HCEC 1CT (cell line): ENCODE measurements around the gene CNTN6.

Experiments
- DNase-seq: peaks from one replicate; pipeline ENCODE4 v3.0.0-alpha.2; 2017

CNTN6 gene

GRCh38 chr3:1444195-1444594 is 351.4 kb downstream of the CNTN6 start:
- DNase-seq: no peak

- DNase-seq: no peak
Measured at GRCh38 chr3:1446531-1446930, 353.7 kb downstream of the CNTN6 start.

GRCh38 chr3:1447452-1447851 is 354.6 kb downstream of the CNTN6 start:
- DNase-seq: no peak

- DNase-seq: no peak
Measured at GRCh38 chr3:1448443-1448842, 355.6 kb downstream of the CNTN6 start.
